ENCODE measurements around the gene CAMTA1. TPM values are rescaled to one million over a fixed set of nuclear protein-coding genes. Genes with fewer than 3 reads are reported as not detected.

CAMTA1 gene
- total RNA-seq, 1 donor from 2014 or later, result 77.6 TPM

DNA sequence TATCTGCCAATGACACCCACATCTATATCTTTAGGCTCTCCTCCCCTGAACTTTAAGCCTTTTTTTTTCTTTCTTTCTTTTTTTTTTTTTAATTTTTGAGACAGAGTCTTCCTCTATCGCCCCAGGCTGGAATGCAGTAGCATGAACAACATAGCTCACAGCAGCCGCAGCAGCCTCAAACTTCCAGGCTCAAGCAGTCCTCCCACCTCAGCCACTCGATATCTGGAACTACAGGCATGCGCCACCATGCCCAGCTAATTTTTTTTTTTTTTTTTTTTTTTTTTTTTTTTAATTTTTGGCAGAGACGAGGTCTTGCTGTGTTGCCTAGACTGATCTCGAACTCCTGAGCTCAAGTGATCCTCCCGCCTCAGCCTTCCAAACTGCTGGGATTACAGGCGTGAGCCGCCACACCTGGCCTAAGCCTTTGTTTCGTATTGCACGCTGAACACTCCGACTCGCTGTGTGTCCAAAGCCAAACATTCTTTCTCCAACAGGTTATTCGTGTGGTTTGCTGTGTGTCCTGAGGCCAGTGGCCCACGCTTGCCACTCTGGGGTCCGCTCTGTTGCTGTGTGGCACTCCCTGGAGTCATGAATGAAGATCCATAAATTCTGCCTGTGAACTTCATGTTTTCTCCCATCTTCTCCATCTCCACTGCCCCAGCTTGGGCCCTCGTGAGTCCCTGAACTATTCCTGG, 119.4 kb downstream of the CAMTA1 start:
- DNase-seq (ENCODE audit: low read depth) (no peak), FAIRE-seq (no peak)
- Histone ChIP-seq H3K36me3 (ENCODE audit: insufficient read depth, low read length) (no peaks in the 10 kb centered on the region), H3K79me2 (ENCODE audit: insufficient read depth, low read length) (no peaks in the 10 kb centered on the region), H2AFZ (ENCODE audit: low read depth, low read length) (no peak overlapping the region), H3K9me3 (ENCODE audit: insufficient read depth, low read depth, low read length) (no peaks in the 10 kb centered on the region), H3K9ac (ENCODE audit: low read length) (no peak overlapping the region), H3K4me2 (ENCODE audit: low read length) (no peak overlapping the region), H3K4me3 (ENCODE audit: insufficient read depth, low read depth, low read length) (no peak overlapping the region), H3K4me1 (ENCODE audit: insufficient read depth, low read length) (no peaks in the 10 kb centered on the region), H3K27ac (ENCODE audit: low read depth, low read length) (no peak overlapping the region), H3K27me3 (ENCODE audit: insufficient read depth, low read length) (no peaks in the 10 kb centered on the region), H4K20me1 (ENCODE audit: insufficient read depth, low read length) (no peaks in the 10 kb centered on the region)
- Mint-ChIP-seq H3K27ac (ENCODE audit: unreplicated experiment) (no peak overlapping the region), H3K4me3 (ENCODE audit: unreplicated experiment) (no peak overlapping the region), H3K4me1 (ENCODE audit: low read depth, unreplicated experiment) (no peaks in the 10 kb centered on the region), H3K27me3 (ENCODE audit: low read depth, unreplicated experiment) (peaks cover 2% of the 10 kb centered on the region), H3K9me3 (ENCODE audit: unreplicated experiment) (no peaks in the 10 kb centered on the region), H3K36me3 (ENCODE audit: low read depth, unreplicated experiment) (no peaks in the 10 kb centered on the region)
- TF ChIP-seq EZH2 (IDR thresholded peaks at IDR 0.05; ENCODE audit: insufficient read depth, low read length), result no peak
- TF ChIP-seq, protein P1, sequence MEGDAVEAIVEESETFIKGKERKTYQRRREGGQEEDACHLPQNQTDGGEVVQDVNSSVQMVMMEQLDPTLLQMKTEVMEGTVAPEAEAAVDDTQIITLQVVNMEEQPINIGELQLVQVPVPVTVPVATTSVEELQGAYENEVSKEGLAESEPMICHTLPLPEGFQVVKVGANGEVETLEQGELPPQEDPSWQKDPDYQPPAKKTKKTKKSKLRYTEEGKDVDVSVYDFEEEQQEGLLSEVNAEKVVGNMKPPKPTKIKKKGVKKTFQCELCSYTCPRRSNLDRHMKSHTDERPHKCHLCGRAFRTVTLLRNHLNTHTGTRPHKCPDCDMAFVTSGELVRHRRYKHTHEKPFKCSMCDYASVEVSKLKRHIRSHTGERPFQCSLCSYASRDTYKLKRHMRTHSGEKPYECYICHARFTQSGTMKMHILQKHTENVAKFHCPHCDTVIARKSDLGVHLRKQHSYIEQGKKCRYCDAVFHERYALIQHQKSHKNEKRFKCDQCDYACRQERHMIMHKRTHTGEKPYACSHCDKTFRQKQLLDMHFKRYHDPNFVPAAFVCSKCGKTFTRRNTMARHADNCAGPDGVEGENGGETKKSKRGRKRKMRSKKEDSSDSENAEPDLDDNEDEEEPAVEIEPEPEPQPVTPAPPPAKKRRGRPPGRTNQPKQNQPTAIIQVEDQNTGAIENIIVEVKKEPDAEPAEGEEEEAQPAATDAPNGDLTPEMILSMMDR (IDR thresholded peaks at IDR 0.05; ENCODE audit: insufficient read depth, low read depth, low read length), result no peak

DNA sequence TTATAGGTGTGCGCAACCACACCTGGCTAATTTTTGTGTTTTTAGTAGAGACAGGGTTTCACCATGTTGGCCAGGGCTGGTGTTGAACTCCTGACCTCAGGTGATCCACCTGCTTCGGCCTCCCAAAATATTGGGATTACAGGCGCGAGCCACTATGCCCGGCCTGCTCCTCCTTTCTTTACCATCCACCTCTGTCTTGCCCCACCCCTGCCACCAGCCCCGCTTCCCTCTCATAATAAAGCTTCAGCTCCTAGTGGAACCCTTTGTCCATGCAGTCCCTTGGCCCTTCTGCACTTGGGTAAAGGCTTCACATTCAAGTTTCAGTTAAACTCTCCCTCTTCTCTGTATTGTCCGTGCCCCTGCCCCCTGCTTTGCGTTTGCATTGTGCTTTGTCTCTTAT, 120.1 kb downstream of the CAMTA1 start:
- Histone ChIP-seq H4K20me1 (ENCODE audit: insufficient read depth, low read length) (no peaks in the 10 kb centered on the region), H3K4me1 (ENCODE audit: insufficient read depth, low read length) (no peaks in the 10 kb centered on the region), H3K4me2 (ENCODE audit: low read length) (no peak overlapping the region), H3K9me3 (ENCODE audit: insufficient read depth, low read depth, low read length) (no peaks in the 10 kb centered on the region), H3K36me3 (ENCODE audit: insufficient read depth, low read length) (no peaks in the 10 kb centered on the region), H3K9ac (ENCODE audit: low read length) (no peak overlapping the region), H3K4me3 (ENCODE audit: insufficient read depth, low read depth, low read length) (no peak overlapping the region), H3K27me3 (ENCODE audit: insufficient read depth, low read length) (no peaks in the 10 kb centered on the region), H2AFZ (ENCODE audit: low read depth, low read length) (no peak overlapping the region), H3K27ac (ENCODE audit: low read depth, low read length) (no peak overlapping the region), H3K79me2 (ENCODE audit: insufficient read depth, low read length) (no peaks in the 10 kb centered on the region)
- no peaks in the 10 kb centered on the region for H3K4me1 Mint-ChIP-seq (ENCODE audit: low read depth, unreplicated experiment)
- DNase-seq (ENCODE audit: low read depth) (no peak), FAIRE-seq (no peak)
- no peak overlapping the region for H3K27ac Mint-ChIP-seq (ENCODE audit: unreplicated experiment)
- TF ChIP-seq, protein P1 (IDR thresholded peaks at IDR 0.05; ENCODE audit: insufficient read depth, low read depth, low read length), result no peak
- TF ChIP-seq EZH2 (IDR thresholded peaks at IDR 0.05; ENCODE audit: insufficient read depth, low read length), result no peak
- H3K9me3 Mint-ChIP-seq (ENCODE audit: unreplicated experiment), result no peaks in the 10 kb centered on the region
- H3K36me3 Mint-ChIP-seq (ENCODE audit: low read depth, unreplicated experiment), result no peaks in the 10 kb centered on the region
- H3K4me3 Mint-ChIP-seq (ENCODE audit: unreplicated experiment), result no peak overlapping the region
- H3K27me3 Mint-ChIP-seq (ENCODE audit: low read depth, unreplicated experiment), result peaks cover 2% of the 10 kb centered on the region

- H3K9ac ChIP-seq (ENCODE audit: low read length), result no peak overlapping the region
- no peaks in the 10 kb centered on the region for H3K36me3 Mint-ChIP-seq (ENCODE audit: low read depth, unreplicated experiment)
- no peaks in the 10 kb centered on the region for H3K79me2 ChIP-seq (ENCODE audit: insufficient read depth, low read length)
- no peaks in the 10 kb centered on the region for H3K36me3 ChIP-seq (ENCODE audit: insufficient read depth, low read length)
- H3K27ac Mint-ChIP-seq (ENCODE audit: unreplicated experiment), result no peak overlapping the region
- H2AFZ ChIP-seq (ENCODE audit: low read depth, low read length), result no peak overlapping the region
- FAIRE-seq, result no peak
- H3K4me2 ChIP-seq (ENCODE audit: low read length), result no peak overlapping the region
- DNase-seq (ENCODE audit: low read depth), result no peak
- no peaks in the 10 kb centered on the region for H3K4me1 Mint-ChIP-seq (ENCODE audit: low read depth, unreplicated experiment)
- H3K9me3 ChIP-seq (ENCODE audit: insufficient read depth, low read depth, low read length), result no peaks in the 10 kb centered on the region
- no peaks in the 10 kb centered on the region for H3K9me3 Mint-ChIP-seq (ENCODE audit: unreplicated experiment)
- no peak for TF ChIP-seq EZH2 (IDR thresholded peaks at IDR 0.05; ENCODE audit: insufficient read depth, low read length)
- H3K27ac ChIP-seq (ENCODE audit: low read depth, low read length), result no peak overlapping the region
- peaks cover 2% of the 10 kb centered on the region for H3K27me3 Mint-ChIP-seq (ENCODE audit: low read depth, unreplicated experiment)
- no peaks in the 10 kb centered on the region for H4K20me1 ChIP-seq (ENCODE audit: insufficient read depth, low read length)
- no peak overlapping the region for H3K4me3 Mint-ChIP-seq (ENCODE audit: unreplicated experiment)
- H3K4me3 ChIP-seq (ENCODE audit: insufficient read depth, low read depth, low read length), result no peak overlapping the region
- H3K4me1 ChIP-seq (ENCODE audit: insufficient read depth, low read length), result no peaks in the 10 kb centered on the region
- no peaks in the 10 kb centered on the region for H3K27me3 ChIP-seq (ENCODE audit: insufficient read depth, low read length)
Observed at GRCh38 chr1:6905790-6906189, 120.5 kb downstream of the CAMTA1 start.

All from astrocyte (in vitro differentiated cells and primary cell).